IPS-NIHi7 (cell line): ENCODE results near the gene LDLRAD3.
A peak's percentile ranks its signal among the peaks of the same experiment; 100 is the strongest.

Source experiments
- DNase-seq: peaks from one replicate; pipeline ENCODE4 v3.0.0; 2012; ENCODE audit warnings: mixed read lengths; ENCODE audit errors: extremely low spot score

LDLRAD3 gene

GRCh38 chr11:35955636-35956035, 11.8 kb downstream of the LDLRAD3 start:
- DNase-seq, result no peak

DNA sequence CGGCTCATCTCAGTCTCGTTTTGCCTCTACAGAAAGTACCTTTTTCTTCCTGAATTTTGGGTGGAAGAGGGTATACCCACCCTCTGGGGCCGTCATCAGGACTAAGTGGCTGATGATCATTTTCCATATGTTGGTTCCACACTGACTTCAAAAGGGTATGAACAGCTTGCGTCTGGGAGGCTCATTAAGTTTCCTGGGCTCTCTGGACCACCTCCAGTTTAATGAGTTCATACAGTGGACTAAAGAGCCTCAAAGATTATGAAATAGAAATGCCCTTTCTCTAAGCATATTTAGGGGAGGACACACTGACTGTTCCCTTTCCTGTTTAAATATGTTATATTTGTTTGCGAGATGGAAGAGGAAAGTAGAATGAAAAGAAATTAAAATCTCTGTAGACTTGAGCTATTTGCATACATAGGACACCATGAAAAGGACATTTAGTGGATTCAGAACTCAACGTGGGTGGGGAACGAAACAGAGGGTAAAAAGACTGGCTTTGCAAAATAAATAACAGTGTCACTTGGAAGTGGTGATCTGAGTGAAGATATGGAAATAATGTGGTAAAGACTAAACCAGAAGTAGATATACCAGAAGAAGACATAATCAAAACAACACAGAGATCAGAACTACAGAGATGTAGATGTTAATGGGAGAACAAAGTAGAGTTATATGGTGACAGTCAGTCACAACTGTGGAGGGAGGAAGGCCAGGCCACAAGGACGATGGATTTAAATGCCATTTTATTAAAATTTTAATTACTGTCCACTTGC, 18.7 kb downstream of the LDLRAD3 start:
- no peak for DNase-seq

- DNase-seq, result no peak
Measured at GRCh38 chr11:35963911-35964310, 20.0 kb downstream of the LDLRAD3 start.

GRCh38 chr11:35964841-35965240, 21.0 kb downstream of the LDLRAD3 start:
- no peak for DNase-seq

- DNase-seq, result no peak
Measured at GRCh38 chr11:35967042-35967441, 23.2 kb downstream of the LDLRAD3 start.

GRCh38 chr11:35968386-35969088, 24.7 kb downstream of the LDLRAD3 start:
- DNase-seq, result no peak

DNA sequence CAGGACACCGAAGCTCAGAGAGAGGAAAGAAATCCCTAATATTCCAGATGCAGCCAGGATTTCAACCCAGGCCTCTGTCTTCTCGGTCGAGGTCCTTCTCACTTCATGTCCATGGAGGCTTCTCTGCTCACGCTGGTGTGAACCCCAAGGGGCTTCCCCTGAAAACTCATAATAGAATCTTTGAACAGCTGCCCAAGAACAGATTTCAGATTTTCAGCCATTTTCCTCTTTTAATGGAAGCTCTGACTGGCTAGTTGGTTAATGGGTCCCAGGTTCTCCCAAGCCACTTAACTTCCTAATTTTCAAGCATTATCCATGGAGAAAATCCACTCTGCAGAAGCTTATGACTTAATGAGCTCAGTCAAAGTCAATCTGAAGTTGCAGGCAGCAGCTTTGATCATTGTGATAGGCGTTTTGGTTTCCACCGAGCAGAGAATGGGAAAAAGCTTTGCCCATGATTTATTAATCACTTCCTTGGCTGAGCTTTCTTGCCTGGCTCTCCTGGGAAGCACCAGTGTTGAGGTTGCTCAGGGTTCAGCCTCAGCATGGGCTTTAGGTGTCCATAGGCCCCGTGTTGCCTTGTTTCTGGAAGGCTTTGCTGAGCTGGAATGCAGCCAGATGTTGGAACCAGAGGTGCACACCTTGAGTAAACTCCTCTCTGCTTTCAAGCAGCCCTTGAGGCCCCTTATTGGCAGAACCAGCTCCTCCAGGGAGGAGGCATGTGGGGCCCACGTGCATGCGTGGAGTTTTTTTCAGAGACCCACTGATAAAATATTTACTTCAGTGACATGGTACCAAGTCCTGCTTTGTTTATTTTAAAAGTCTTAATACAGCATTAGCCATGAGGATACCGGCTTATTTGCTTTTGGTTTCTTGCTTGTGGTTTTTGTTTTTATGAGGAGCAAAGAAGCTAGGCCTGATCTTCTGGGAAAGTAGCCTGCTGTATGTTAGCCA, 25.5 kb downstream of the LDLRAD3 start:
- DNase-seq, result no peak

DNA sequence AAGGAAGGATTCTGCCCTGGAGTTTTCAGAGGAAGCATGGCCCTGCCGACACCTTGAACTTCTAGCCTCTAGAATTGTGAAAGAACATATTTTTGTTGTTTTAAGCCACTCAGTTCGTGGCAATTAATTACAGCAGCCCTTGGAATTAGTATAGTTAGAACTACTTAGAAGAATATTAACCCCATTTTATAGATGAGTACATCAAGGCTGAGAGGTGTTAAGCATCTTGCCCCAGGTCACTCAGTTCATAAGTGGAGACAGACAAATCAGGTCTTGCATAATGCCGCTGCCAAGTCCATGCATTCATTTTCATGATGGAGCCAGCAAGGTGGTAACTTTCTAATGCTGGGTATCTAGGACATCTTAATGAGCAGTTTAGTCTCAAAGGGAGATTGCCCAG, 26.6 kb downstream of the LDLRAD3 start:
- no peak for DNase-seq

GRCh38 chr11:35971841-35972422, 28.1 kb downstream of the LDLRAD3 start:
- no peak for DNase-seq

GRCh38 chr11:35974882-35975589, 31.2 kb downstream of the LDLRAD3 start:
- no peak for DNase-seq

GRCh38 chr11:35976434-35976833, 32.6 kb downstream of the LDLRAD3 start:
- no peak for DNase-seq

- peak; percentile 45 for DNase-seq
Measured at GRCh38 chr11:35978183-35978582, 34.3 kb downstream of the LDLRAD3 start.

DNA sequence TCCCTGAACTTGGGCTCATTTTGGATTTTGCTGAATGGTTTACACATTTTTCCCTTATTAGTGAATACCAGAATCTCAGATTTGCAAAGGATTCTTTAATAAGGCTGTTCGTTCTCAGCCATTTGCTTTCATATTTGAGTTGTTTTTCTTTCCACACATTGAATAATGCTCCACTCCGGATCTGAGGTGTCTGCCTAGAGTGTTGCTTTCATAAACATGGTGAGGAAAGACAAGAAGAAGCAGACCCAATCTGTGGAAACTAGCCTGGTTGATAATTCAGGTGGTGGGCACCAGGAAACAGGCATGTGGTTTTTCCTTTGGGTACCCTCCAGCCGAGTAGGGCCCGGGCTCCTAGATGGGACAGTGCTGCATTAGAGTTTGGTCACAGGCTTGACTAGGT, 35.0 kb downstream of the LDLRAD3 start:
- no peak for DNase-seq

DNA sequence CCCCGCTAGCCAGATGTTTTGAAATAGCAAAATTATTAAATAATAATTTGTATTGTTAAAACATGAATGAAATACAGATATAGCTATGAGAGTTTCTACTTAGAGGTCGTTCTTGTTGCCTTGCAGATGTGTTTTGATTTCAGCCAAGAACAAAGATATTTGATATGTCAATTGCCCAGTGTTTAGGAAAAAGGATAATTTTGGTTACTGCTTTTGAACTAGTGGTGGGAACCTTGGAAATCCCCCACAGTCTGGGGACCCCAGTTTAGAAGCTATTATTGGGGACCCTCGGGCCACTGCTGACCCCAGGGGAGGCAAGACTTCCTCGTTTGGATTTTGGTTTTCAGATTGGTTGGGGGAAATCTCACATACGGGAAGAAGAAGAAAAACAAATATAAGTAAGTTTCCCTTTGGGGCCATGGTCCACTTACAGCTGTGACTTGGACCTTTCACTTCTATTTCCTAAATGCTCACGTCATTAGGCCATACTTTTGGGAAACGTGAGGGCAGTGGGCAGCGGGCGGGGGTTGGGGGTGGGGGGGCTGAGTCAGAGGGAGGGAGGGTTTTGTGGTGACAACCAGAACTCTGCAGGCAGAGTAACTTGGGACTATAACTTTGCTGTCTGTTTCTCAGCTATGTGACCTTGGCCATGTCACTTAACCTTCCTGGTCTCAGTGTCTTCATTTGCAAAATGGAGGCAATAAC, 37.0 kb downstream of the LDLRAD3 start:
- no peak for DNase-seq

GRCh38 chr11:35981581-35981980, 37.7 kb downstream of the LDLRAD3 start:
- no peak for DNase-seq

GRCh38 chr11:35982061-35982460, 38.2 kb downstream of the LDLRAD3 start:
- DNase-seq, result no peak

GRCh38 chr11:35983981-35984380, 40.1 kb downstream of the LDLRAD3 start:
- DNase-seq, result no peak

- DNase-seq, result no peak
Measured at GRCh38 chr11:35986947-35987346, 43.1 kb downstream of the LDLRAD3 start.

GRCh38 chr11:35990170-35990569, 46.3 kb downstream of the LDLRAD3 start:
- DNase-seq, result no peak

DNA sequence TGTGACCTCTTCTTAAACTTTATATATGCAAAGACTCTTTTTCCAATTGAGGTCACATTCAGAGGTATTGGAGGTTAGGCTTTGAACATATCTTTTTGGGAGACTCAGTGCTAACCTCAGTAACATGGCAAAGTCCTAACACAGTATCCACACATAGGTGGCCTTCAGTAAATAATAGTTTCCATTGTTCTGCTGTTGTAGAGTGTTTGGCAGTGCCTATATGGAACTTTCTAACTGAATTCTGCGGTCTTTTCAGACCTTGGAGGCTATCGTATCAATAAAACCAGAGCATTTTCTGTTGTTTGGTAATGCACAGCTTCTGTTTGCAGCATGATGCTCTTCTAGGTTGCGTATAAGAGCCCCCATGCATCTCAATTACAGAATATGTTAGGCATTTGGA, 47.0 kb downstream of the LDLRAD3 start:
- no peak for DNase-seq

GRCh38 chr11:35992548-35992947, 48.7 kb downstream of the LDLRAD3 start:
- DNase-seq, result no peak
